Gastrocnemius medialis (tissue), 4 donors: ENCODE measurements around the gene GPR155.

Experiments used
- POLR2A ChIP-seq, 2 donors: fragments of 450-650 bp; IDR thresholded peaks; one replicate each; pipeline ENCODE4 v1.6.1; 2017; ENCODE audit warnings: antibody characterized with exemption in 2 of 2, mild to moderate bottlenecking in 2 of 2, moderate library complexity in 2 of 2
- TF ChIP-seq, protein P1 (sequence below), 5 experiments: fragments of 450-650 bp in 3 of 5; fragments of 200-600 bp in 2 of 5; sonication (generic) in 2 of 5; IDR thresholded peaks in 4 of 5; conservative IDR thresholded peaks in 1 of 5; 1 replicate in 4 of 5; 2 replicates in 1 of 5; pipeline ENCODE4 v1.5.1; 2016 to 2019; ENCODE audit warnings: antibody characterized with exemption in 5 of 5, mild to moderate bottlenecking in 3 of 5, moderate library complexity in 3 of 5

DNA sequence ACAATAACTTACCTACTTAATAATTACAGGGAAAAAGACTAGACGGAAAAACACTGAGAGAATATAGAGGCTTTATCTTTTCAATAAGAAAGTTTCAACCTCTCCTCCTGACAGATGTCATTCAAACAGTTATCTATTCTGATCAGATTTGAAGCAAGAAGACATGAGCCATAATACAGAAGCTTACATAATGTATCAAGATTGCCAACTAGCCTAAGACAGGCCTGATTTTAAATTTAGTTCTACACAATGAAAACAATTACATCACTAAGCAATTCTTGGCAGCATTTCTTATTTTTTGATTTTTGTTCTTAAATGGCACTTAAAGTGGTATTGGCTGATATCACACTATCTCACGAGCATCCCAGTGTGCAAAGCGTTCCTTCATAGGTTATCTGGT lies 41.6 kb downstream of the GPR155 start:
- TF ChIP-seq, protein P1, sequence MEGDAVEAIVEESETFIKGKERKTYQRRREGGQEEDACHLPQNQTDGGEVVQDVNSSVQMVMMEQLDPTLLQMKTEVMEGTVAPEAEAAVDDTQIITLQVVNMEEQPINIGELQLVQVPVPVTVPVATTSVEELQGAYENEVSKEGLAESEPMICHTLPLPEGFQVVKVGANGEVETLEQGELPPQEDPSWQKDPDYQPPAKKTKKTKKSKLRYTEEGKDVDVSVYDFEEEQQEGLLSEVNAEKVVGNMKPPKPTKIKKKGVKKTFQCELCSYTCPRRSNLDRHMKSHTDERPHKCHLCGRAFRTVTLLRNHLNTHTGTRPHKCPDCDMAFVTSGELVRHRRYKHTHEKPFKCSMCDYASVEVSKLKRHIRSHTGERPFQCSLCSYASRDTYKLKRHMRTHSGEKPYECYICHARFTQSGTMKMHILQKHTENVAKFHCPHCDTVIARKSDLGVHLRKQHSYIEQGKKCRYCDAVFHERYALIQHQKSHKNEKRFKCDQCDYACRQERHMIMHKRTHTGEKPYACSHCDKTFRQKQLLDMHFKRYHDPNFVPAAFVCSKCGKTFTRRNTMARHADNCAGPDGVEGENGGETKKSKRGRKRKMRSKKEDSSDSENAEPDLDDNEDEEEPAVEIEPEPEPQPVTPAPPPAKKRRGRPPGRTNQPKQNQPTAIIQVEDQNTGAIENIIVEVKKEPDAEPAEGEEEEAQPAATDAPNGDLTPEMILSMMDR (IDR thresholded peaks at IDR 0.05 in 4 of 5, conservative IDR thresholded peaks at IDR 0.05 in 1 of 5) = no peak
- TF ChIP-seq POLR2A (IDR thresholded peaks at IDR 0.05) = no peak
